ENCODE results near the gene SELENOO. TPM values are rescaled to one million over a fixed set of nuclear protein-coding genes. Genes with fewer than 3 reads are reported as not detected.

The SELENOO gene
- total RNA-seq, 1 donor from 2014 or later, result 24.2 TPM

DNA sequence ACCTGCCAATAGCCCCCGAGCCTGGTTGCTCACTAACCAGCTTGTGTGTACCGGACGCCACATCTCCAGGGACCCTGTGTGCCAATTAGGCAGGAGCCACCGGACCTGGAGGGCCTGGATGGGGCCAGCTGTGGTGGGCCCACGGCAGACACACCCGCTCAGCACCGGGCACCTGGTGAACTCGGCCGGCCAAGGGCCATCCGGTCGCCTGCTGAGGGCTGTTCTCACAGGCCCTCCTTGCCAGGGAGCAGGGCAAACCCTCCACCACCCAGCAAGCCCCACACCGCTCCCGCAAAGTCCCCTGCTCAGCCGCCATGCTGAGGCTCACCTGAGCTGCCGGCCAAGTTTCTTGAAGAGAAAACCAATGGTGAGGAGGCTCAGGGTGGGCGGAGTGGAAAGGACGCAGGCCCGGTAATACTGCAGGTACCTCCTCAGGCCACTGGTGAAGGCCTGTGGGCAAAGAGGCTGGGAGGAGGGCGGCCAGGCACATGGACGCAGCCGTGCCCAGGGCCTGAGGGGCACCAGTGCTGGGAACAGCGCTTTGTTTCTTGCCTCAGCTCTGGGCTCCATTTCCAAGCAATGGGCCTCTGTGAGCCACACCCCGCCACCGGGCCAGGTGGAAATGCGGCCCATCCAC, 26.9 kb downstream of the SELENOO start:
- intact Hi-C loops (cut with micrococcal nuclease), result no loop called here

DNA sequence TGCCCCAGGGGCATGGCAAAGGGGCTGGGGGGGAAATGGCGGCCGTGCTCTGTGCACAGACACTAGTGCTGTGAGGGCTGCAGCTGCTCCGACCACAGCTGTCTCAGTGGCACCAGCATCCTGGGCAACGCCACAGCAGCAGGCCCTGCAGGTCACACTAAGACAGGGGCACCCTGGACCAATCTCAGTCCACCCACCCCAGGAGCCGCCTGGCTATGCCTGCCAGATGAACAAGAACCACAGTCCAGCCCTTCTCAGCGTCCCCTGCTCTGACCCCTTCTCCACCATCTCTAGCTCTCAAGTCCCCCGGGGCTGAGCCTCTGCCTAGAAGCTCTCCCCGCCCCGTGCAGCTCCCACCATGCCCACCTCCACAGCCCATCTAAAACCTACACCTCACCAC, 27.6 kb downstream of the SELENOO start:
- intact Hi-C loops (cut with micrococcal nuclease), result no loop called here

DNA sequence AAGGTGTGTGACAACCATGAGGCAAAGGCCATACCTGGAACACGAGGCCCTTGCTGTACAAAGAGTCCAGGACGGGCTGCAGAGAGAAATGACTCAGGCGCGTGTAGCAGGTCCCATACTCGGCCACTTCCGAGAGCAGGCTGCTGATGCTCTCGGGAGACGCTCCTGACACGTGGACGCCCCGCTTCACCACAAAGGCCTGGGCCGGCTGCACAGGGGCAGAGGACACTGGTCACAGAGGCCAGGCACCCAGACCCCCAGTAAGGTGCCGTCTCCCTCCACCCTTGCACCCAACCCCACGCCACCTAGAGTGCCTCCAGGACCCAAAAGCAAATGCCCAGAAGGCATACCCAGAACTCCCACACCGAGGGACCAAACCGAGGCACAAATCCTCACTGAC, 28.6 kb downstream of the SELENOO start:
- intact Hi-C loops (cut with micrococcal nuclease), result no loop called here

DNA sequence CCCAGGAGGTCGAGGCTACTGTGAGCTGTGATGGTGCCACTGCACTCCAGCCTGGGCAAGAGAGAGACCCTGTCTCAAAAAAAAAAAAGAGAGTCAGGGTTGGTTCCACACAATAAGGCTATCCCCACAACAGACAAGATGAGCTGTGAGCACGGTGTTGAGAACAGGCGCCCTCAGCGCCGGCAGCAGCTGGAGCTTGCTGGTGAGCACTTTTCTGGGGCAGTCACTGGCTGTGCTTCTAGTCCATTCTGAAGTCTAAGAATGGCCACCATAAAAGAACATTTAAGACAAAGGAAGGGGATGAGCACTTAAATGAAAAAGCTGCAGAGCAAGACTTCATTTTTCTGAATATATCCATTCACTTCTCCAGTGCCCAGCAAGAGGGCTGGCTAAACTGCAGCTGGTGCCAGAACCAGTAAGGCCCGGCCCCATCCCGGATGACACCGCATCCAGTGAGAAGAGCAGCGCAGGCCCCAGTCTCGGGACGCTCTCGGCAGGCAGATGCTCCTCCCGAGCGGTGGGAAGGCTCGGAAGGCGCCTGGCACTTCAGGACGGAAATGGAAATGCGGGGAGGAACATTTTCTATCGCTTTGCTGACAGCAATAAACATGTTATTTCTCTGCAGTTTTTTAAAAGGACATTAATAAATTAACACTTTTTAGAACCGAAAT, 31.8 kb downstream of the SELENOO start:
- intact Hi-C loops (cut with micrococcal nuclease), result no loop called here

DNA sequence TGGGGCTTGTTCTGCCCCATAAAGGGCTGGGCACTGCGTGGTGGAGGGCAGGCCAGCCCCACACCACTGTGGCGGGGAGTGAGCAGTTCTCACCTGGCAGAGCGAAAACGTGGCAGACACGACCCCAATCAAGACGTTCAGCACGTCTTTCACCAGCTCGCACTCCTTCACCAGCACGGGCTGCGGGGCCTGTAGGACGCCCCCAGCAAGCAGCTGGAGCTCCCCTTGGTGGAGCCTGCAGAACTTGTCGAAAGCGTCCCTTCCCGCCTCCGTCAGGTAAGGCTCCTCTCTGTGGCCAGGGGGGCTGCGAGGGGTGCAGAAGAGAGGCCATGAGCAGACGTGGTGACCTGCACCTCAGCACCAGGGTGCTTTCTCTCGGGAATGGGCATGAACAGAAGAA, 32.4 kb downstream of the SELENOO start:
- intact Hi-C loops (cut with micrococcal nuclease), result no loop called here

DNA sequence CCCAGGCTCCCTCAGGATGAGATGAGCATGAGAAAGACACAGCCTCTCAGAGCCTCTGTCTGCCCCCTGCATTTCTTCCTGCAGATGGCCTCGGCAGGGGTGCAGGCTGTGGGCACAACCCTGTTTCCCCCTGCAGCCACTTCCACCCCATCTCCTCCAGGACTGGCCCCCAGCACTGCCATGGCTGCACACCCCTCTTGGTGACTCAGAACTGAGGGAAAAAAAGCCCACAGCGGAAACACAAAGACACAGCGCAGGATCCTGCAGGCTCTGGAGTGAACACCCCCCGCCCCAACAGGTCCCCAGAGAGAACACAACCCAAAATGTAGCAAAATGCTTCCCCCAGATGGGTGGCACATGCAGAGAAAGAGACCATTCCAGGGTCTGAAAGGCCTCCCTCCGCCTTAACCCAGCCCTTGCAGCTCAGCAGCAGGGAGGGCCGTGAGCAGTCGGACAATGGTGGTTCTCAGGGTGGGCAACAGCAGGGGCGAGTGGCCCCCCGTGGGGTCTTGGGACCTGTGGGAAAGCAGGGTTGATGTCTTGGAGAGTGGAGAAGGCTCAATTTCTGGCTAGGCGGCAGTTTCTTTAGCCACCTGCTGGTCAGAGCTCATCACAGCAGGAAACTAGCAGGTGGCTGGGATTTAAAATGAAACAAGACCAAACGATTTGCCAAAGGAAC, 36.1 kb downstream of the SELENOO start:
- intact Hi-C loops (cut with micrococcal nuclease), result loop anchor here (1.0 kb wide), 1 partner anchor 88 kb away; no protein-coding TSS in a partner anchor

DNA sequence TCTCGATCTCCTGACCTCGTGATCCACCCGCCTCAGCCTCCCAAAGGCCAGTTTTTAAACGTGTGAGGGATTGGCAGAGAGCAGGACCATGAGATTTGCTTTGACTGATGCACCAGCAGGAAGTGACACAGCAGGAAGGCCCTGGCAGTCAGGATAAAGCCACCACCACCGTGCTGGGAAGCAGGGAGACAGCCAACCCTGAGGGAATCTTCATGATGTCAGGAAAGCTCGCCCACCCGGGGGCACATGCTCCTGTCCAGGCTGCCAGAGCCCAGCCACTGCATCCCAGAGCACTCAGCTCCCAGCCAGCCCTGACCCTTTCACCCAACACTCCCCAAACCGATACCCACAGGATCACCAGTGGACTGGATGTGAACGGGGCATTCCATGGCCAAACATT, 37.9 kb downstream of the SELENOO start:
- intact Hi-C loops (cut with micrococcal nuclease), result no loop called here

DNA sequence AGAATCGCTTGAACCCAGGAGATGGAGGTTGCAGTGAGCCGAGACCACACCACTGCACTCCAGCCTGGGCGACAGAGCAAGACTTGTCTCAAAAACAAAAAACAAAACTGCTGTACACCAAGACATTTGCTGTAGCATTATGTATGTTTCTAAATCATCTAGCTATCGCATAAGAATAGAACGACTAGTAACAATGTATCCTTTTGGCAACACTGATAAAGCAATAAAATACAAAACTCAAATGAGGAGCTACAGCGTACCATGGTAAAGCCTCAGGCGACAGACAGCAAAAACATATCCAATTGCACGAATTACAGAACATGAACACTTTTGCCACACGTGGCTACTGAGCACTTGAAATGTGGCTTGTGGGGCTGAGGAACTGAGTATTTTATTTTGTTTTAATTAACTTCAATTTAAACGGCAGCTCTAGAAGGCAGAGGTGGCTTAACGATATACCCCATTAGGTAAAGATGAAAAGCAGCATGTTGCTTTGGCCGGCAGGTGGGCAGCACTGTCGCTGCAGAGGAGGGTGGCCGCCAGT, 41.7 kb downstream of the SELENOO start:
- intact Hi-C loops (cut with micrococcal nuclease), result loop anchor here (5.0 kb wide), 1 partner anchor 285 kb away; the partner anchor contains the start of gene SCO2

DNA sequence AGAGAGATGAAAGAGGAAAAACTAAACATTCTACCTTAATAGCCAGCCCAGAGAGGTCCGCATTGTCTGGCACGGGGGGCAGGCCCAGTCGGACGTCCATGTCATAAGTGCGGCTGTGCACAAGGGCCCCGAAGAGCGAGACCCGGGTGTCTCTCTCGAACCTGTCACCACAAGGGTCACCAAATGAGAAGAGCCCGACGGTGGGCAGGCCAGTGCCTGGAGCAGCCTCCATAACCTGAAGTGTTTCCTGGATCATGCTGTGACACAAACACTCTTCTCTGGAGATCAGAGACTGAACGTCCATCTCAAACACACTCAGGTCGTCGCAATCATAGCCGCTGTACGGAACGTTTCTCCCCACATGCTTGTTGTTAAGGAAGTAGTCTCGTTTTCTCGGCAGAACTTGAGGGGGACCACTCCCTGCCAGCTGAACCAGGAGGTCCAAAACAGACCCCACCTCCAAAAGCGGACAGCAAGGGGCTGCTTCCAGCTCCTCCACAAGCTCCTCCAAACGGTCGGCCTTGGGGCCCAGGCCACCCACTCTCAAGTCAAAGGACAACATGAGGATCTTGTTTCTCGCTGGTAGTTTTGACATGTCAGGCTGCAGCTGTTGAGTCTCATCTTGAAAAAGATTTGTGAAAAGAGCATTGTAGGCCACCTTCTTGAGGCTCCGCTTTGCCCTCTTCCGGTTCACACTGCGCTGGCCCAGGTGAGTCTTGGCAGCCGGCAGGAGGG, 43.0 kb downstream of the SELENOO start:
- intact Hi-C loops (cut with micrococcal nuclease), result loop anchor here (1.0 to 5.0 kb wide), 6 partner anchors 8 to 391 kb away; partner anchors contain the start of genes SCO2, SELENOO and ZBED4

DNA sequence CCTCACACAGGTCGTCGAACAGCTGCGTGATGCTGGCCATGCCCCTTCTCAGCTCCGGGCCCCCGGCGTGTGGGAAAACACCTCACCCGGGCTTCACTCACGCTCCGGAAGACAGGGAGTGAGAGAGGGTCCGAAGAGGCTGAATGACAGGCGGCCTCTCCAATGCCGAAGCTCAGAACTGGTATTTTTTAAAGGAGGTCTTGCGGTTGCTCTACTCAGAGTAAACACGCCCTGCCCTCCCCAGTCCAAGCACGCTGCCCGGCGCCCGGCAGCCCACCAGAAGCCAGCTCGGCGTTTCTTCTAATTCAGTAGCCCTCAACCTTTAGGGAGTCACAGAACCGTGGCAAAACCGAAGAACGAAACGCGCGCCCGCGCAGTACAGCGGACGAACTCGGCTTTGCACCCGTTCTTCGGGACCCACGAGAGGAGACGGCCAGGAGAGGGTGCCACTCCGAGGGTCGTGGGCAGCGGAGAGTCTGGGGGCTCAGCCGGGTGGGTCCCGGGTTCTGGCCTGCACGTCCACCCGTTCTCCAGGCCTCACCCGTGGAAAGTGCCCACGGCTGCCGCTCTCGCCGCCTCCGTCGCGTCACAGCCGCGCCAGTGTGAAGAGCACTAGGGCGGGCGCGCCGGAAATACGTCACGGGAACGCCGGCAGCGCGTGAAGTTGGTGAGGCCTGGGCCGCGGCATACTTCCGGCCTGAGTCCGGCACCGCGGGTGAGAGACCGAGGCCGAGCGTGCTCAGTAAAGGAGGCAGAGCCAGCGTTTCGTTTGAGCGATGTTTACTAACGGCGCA, 43.8 kb downstream of the SELENOO start, which contains the start of gene TUBGCP6:
TSS of gene TUBGCP6 (minus strand) at position 604 of the 794 bp plus-strand sequence. CDS start at position 40, 564 bp downstream.
- intact Hi-C loops (cut with micrococcal nuclease), result loop anchor here (1.0 to 5.0 kb wide), 10 partner anchors 8 to 392 kb away; partner anchors contain the start of genes MAPK11, PPP6R2, SCO2 and SELENOO

DNA sequence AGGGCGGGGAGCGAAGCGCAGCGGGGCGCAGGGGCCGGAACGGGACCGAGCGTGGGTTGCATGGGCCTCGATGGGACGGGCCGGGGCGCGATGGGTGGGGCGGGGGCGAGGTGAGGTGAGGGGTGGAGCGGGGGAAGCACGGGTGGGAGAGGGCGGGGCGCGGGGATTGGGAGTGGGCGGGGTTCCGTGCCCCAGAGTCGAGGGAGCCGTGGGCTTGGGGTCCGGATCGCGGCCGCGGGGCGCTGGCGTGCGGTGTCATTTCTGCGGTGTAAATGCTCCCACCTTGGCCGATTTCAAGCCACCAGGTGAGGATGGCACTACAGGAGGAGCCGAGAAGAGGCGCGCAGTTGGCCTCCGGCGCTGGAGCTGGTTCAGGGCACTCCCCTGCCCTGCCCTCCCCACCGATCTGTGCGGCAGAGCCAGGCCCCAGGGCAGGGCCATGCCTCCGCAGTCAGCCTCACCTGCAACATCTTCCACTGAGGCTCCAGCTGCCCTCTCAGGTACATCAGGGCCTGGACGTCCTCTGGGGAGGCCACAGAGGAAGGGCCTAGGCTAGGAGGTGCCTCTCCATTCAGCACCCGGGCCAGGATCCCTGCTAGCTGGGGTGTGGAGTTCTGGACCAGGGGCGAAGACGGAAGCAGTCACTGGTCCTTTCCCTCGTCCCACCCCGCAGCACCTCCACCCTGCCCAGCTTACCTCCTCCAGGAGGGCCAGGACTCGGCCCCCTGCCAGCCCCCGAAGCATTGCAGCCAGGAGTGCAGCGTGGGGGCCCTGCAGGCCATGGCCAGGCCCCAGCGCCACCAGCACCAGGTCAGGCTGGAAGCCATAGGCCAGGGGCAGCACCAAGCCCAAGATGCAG, 44.6 kb downstream of the SELENOO start:
- intact Hi-C loops (cut with micrococcal nuclease), result loop anchor here (1.0 to 2.0 kb wide), 8 partner anchors 25 to 393 kb away; partner anchors contain the start of genes MAPK11, PPP6R2, SELENOO and SYCE3

DNA sequence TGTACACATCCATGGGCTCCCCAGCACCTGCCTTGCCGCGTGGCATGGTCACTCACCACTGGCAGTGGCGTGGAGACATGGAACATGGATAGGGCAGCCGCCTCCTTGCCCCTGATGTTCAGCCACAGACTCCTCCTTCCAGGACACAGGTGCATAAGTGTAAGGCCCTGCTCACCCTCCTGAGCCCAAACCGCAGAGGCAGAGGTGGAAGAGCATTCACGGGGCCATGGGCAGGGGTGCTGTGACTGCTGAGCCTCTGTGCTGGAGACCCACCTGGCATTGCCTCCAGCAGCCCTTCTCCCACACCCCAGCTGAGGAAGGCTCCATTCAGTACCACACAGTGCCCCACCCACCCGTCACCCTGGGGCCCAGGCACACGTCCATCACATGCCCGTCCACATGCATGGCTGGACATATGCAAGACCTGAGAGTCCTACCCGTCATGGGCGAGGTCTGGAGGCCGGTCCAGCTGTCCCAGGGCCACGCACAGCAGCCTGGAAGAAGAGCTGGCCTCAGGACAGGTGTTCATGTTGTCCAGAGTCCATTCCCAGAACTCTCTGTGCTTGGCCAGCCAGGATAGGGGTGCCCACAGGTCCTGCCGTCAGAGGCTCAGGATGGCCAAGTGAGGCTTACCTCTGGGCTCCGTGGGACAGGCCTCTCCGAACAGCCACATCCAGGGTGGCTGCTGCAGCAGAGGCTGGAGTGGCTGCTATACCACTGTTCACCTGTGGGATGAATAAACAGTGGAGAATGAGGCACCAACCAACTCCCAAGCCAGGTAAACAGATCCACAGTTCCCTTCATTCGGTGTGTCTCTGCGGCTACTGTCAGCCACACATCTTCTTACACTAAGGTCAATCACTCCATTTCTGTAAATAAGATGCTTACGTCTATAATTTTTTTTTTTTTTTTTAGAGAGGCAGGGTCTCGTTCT, 45.7 kb downstream of the SELENOO start:
- intact Hi-C loops (cut with micrococcal nuclease), result no loop called here

DNA sequence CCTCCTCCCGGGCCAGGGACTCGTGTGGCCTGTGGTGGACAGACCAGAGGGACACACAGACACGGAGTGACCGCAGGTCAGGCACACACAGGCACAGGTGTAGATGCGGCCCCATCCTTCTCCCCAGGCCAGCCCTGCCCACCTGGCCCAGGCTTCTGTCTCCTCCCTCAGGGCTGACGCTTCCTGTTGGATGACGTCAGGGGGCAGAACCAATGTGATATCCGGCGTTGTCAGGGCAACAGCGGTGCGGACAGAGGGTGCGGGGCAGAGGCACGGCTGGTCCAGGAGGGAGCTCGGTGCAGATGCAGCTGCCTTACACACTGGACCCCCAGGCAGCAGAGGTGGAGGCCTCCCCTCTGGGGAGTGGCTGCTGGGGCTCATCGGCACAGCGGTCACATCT, 46.9 kb downstream of the SELENOO start:
- intact Hi-C loops (cut with micrococcal nuclease), result no loop called here

DNA sequence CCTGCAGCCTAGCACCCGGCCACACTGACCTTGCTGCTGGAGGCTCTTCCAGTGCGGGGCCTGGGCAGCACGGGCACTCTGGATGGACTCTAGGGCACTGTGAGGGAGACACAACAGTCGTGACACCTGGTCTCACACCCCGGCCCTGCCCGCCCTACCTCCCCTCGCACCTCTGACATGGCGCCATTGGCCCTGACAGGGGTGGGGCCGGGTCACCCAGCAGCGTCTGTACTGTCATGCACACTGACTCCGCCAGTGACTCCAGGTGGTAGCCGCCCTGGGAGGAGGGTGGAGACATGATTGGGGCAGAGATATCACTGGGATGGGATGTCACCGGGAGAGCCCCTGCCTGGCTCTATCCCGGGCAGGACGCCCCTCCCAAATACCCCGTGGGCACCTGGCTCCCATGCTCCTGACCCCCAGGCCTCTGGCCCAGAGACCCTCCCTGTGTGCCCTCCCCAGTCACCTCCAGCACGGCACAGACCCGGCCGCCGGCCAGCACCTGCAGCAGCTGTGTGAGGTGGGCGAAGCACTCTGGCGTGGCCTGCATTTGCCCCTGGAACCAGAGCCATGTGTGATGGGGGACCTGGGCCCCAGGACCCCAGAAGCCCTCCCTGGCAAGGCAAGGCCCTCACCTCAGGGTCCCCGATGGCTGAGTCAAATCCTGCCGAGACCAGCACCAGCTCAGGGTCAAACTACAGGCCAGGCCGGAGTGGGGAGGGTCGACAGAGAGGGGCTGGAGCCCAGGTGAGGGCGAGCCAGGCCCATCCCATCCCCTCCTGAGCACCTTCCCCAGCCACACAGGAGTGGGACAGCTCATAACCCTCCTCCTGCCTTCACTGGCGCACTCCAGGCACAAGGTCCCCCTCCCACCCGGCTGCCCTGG, 47.6 kb downstream of the SELENOO start:
- intact Hi-C loops (cut with micrococcal nuclease), result no loop called here

DNA sequence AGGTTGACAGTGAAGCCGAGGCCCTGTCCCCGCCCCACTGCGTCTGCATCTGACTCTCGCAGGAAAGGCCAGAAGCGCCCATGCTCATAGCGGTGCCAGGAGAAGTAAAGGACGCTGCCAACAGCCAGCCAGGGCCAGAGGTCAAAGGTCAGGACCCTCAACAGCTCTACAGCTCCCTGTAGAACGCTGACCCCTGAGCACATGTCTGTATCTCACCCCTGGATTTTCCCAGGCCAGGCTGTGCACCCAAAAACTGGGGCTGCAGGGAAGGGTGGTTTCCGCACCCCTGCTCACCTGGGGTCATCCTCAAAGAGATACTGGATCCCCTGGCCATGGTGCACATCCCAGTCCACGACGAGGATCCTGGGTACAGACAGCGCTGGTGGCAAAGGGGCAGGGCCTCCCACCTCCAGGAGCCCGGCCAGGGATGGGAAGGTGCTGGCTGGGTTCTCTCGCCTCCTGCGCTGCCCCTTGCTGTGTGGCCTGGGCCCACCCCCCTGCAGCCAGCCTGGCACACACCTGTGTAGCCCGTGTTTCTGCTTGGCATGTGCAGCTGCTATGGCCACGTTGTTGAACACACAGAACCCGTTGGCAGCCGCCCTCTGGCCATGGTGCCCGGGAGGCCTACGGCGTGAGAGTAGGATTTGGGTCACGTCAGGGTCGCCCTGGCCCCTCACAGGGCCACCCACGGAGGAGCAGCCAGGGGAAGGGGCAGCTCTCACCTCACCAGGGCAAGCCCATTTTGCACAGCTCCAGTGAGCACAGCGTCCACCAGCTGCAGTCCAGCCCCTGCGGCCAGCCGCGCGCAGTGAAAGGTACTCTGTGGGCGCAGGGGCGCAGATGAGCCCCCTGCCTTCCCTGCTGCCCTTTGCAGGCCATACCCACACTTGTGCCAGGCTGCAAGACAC, 48.8 kb downstream of the SELENOO start:
- intact Hi-C loops (cut with micrococcal nuclease), result no loop called here

DNA sequence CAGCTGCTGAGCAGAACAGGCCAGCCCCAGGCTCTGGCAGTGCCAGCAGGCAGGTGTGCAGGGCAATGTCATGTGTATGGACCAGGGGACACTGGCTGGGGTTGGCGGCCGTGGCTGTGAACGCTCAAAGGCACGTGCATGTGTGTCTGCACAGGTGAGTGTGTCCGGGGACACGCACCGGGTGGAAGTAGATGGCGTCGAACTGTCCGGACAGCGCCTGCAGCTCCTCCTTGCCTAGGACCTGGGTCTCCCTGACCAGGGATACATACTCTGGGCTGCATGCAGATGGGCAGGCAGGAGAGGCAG, 49.4 kb downstream of the SELENOO start:
- intact Hi-C loops (cut with micrococcal nuclease), result no loop called here

Measured in T-helper 1 cell treated with Interleukin-12 subunit alpha and Interleukin-12 subunit beta and Interleukin-4 antibody, amounts not matched to agents 30 ng/mL and 1 ng/mL, for 36 hours (primary cell).